Bone marrow (tissue), 2 donors: ENCODE measurements around the gene ARL5A.

ENCODE experiments used
- DNase-seq, 2 donors: peaks; one replicate each; lab custom pipeline; 2025; lab: John Stamatoyannopoulos, UW

ARL5A gene

DNA sequence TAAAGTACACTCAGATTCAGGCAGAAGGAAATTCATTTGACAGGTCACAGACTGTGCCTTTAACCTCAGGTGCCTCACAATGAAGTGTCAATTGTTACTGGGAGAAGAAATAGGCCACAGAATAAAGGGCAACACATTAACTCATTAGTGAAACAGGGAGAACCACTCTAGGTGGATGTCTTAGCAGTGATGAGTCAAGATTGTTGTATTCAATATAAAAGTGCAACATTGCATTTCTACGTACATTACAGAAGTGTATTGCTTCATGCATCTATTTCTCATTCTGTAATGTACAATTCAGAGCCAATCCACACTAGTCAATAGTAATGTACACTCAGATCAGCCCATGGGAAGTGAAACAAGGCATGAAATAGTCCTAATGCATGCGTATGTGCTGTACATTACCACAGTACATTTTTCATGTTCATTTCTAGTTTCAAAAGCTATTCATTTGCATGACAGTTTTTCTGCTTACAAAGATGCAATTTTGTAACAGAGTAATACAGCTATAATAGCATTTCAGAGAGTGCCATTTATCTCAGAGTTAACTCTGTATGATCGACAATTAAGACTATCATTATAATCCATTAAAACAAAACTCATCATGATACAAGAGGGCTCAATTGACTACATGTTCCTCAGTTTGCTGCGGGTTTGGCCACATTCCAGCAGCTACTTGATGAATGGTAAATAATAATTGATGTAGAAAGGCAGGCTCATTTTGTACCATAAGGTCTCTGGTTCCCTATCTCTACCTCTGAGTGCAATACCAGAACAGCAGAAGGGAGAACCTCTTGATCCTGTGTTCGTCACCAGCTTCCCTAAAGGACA, 12.2 kb upstream of the ARL5A start:
- no peak for DNase-seq

DNA sequence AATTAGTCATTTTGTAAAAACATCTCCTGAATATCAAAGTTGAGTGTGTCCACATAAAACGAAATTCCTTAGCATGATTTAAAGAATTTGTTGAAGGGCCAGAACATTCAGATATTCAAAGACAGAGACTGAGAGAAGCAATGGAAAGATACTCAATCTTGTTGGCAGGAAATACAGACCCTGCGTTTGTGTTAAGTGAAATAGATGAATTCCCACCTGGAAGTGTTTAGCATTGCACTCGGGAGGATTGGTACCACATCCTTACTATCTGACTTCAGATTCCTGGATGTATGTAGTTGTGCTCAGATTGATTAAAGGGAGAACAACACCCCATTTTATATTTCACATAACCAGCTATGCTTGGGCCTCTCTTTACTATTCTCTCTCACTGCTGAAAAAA, 9.7 kb upstream of the ARL5A start:
- DNase-seq, result no peak

DNA sequence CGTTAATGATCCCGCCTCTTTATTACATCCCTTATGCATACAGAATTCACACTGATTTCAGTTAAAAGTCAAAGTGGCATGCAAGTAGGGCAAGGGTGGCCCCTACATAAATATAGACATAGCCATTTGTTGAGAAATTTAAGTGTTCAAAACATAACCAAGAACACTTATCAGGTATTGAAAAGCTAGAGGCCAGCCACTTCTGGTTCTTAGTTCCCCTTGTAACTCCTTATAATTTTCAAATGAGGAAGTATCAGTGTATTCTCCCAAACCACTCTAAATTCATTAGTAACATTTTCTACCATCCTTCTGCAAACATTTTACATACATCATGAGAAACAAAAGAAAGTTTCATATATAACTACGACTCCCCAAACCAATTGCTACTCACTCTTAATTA, 5.8 kb upstream of the ARL5A start:
- peak in 1 of 2 donors; percentile 39 for DNase-seq

DNA sequence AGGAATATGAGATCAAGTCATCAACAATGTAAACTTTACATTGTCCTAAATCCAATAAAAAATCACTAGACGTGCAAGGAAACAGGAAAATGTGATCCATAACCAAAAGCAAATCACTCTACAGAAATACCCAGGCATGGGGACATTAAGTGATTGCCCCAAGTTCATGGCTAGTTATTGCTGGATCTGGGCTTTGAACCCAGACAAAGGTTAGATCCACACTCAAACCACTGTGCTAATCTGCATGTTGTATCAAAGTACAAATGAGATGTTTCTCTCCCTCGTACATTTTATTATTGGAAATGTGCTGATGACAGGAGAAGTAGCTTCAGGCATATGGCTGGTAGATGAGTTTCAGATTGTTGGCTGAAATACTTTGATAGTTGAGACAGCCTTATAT, 2.7 kb upstream of the ARL5A start:
- DNase-seq, result no peak

DNA sequence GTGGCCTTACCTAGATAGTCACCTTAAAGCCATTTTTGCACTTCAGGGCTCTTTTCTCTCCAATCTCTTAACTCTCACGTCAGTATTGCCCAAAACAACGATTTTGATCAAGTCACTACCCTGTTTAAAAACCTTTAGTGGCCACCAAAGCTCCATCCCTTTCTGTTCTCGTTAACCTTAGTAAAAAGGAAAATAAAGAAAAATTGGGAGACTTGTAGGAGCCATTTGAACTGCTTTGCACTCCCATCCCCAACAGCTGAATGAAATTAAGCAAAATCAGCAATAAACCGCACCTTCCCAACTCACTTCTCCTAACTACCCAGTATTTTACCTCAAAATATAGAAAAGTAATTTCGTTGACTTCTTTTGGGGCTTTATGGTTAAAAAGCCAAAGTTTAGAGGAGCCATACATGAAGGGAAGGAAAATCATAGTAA, 686 bp upstream of the ARL5A start:
- DNase-seq, result no peak

DNA sequence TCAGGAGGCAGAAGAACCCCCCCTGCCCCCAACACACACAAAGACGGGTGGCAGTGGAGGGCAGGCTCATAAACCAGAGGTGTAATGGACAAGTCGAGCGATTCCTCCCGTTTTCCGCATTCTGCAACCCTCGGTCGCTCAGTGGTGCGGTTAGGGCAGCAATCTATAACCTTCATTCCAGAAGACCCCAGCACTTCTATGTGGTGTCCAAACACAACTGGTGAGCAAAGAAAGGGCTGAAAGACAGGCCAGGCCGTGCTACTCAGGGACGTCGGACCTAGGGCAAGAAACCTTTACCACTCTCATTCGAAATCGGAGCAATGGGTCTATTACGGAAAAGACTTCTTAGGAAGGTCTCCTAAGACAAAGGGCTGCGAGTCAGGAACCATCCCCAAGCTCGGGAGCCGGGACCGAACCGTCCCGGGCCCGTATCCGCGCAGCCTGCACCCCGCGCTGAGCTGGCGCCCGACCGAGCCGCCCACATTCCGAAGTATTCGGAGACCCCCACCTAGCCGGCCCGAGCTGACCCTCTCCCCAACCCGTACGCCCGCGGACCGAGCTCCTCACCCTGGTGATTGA, 568 bp downstream of the ARL5A start:
- DNase-seq, result no peak

DNA sequence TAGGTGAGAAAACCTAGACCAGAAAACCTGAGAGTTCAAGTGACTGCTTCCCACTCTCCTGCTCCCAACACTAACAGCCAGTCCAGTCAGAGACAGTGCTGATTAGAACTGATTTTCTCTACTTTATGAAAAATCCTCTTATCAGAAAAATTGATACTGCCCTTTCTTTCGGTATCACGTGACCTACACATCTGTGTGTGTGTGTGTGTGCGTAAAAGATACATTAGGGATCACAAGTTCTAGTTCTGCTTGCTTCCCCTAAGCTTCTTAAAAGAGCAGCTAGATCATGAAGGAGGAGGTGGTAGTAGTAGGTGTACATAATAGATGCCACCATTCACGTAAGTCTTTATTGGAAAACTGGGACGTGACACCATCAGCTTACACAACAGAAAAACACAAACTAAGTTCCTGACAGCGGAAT, 1.5 kb downstream of the ARL5A start:
- DNase-seq, result no peak

- DNase-seq, result no peak
These were observed 3.3 kb downstream of the ARL5A start for GRCh38 chr2:151824886-151825285.

DNA sequence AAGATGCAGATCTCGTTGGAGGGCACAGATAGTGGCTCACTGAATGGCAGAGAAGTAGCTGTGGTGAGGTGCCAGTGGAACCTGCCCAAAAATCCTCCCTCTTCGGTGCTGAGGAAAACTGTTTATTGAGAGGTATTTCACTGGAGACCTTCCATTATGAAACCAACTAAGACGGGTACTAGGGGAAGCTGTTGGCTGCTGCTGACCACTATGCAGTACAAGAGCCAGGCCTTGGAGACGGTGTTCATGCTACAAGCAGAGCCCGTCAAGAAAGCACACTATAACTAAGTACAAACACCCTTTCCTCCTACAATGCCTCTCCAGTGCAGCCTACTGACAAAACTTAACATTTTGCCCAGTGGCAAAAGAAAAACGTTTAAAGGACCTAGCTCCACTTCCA, 4.6 kb downstream of the ARL5A start:
- DNase-seq, result no peak

- no peak for DNase-seq
These were observed 8.3 kb downstream of the ARL5A start for GRCh38 chr2:151819920-151820319.

DNA sequence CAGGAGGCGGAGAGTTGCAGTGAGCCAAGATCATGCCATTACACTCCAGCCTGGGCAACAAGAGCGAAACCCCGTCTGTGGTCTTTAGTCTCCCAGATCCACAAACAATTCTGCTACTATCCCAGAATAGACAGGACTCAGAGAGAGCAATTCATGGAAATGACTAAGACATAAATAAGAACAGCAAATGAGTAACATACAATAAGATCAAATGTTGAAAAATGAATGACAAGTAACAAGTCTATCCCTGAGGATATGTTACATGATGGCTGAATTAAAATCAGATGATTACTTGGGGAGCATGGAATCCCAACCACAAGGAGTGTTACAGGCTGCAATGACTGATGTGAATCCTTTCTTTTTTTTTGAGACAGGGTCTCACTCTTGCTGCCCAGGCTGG, 10.3 kb downstream of the ARL5A start:
- DNase-seq, result no peak

DNA sequence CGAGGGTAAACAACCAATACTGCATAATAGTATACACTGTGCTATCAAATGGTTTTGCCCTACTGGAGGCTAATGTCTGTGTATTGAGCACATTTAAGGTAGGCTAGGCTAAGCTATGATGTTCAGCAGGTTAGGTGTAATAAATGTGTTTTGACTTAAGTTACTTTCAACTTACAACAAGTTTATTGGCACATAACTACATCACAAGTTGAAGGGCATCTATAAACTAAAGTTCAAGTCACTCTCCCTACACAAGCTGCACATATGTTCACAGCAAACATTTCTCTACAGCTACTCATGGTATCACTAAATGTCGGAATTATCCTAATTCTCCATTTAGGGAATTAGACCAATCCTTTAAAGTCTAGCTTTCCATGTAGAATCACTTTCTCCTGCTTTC, 11.4 kb downstream of the ARL5A start:
- DNase-seq, result no peak

- DNase-seq, result no peak
These were observed 12.3 kb downstream of the ARL5A start for GRCh38 chr2:151815821-151816489.

- no peak for DNase-seq
These were observed 17.7 kb downstream of the ARL5A start for GRCh38 chr2:151810489-151810888.

- DNase-seq, result no peak
These were observed 19.2 kb downstream of the ARL5A start for GRCh38 chr2:151809073-151809383.

GRCh38 chr2:151808258-151809072, 19.8 kb downstream of the ARL5A start:
- DNase-seq, result no peak

DNA sequence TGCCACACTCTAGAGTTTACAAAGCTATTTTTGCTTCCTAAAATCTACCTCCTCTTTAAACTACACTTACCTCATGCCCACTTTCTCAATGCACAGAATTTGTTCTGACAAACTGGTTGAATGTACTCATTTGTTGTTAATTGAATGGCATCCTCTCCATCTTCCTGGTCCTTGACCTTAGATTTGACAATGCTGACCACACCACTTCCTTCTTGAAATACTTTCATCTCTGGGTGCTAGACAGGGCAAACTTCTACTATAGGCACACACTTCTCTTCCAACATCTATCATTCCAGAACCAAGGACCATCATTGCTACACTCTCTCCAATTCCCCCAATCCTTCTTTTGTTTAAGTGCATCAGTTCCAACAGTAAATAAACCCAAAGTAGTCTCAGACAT, 22.3 kb downstream of the ARL5A start:
- no peak for DNase-seq

- no peak for DNase-seq
These were observed 22.9 kb downstream of the ARL5A start for GRCh38 chr2:151805343-151805742.

GRCh38 chr2:151803811-151804210, 24.4 kb downstream of the ARL5A start:
- no peak for DNase-seq

DNA sequence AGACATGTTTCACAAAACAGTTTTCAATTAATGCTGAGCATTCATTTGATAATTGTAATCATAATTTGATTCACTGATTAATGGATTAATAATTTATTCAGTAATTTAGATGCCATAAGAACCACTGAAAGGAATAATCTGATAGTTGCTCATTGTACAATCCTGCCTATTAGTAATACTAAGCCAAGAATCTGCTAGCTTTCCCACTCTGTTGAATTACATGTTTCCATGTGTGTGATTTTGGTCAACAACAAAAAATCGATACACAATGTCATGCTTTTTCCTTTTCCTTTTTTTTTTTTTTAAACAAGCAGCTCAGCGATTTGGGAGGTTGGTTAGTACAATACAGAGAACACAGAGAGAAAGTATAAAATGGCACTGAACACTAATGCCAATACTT, 25.9 kb downstream of the ARL5A start:
- DNase-seq, result no peak

GRCh38 chr2:151799886-151800292, 28.3 kb downstream of the ARL5A start:
- DNase-seq, result no peak

DNA sequence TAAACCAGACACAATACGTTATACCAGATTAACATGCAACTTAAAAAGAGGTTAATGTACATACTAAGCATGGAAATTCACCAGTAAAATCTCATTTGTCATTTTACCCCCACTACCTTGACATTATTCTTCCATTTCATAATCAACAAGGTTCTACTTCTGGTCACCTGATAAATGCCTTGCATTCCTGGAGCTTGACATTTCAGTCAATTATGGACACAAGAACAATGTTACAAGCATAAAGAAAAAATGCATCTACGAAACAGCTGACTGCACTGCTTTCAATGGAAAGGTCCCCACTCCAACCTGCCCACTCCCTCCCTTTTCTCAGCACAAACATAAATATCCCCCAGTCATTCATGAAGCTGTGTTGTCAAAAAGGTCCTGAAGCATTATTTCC, 31.4 kb downstream of the ARL5A start:
- no peak for DNase-seq
